Osteoblast (primary cell): ENCODE measurements around the gene RIMBP2. TPM values are rescaled to one million over a fixed set of nuclear protein-coding genes. Genes with fewer than 3 reads are reported as not detected.

Source experiments
- DNase-seq: peaks from one replicate; pipeline ENCODE4 v3.0.0; 2011; ENCODE audit warnings: low spot score, mixed read lengths; ENCODE audit not compliant: insufficient read length; ENCODE audit errors: missing footprints
- H2AFZ ChIP-seq: 2 replicates; pipeline ENCODE4 v1.6.0; 2011; ENCODE audit warnings: mild to moderate bottlenecking, low read length
- H3K27ac ChIP-seq: 2 replicates; pipeline ENCODE4 v1.5.1; 2011; ENCODE audit warnings: mild to moderate bottlenecking, low read depth, low read length, moderate library complexity
- H3K27me3 ChIP-seq: 2 replicates; pipeline ENCODE4 v1.6.0; 2012; ENCODE audit warnings: mild to moderate bottlenecking, control low read depth, inconsistent platforms, low read length, moderate library complexity; ENCODE audit not compliant: insufficient read depth
- H3K36me3 ChIP-seq: 2 replicates; pipeline ENCODE4 v1.5.1; 2011; ENCODE audit warnings: mild to moderate bottlenecking, low read length, control low read depth, moderate library complexity; ENCODE audit not compliant: insufficient read depth
- H3K4me1 ChIP-seq: 2 replicates; pipeline ENCODE4 v1.5.1; 2011; ENCODE audit warnings: mild to moderate bottlenecking, low read length, control low read depth, moderate library complexity; ENCODE audit not compliant: insufficient read depth
- H3K4me2 ChIP-seq: 2 replicates; pipeline ENCODE4 v1.6.0; 2011; ENCODE audit warnings: mild to moderate bottlenecking, low read length; ENCODE audit not compliant: insufficient read depth
- H3K4me3 ChIP-seq: fragments of 200-600 bp; sonication (generic); 3 replicates; pipeline ENCODE4 v1.5.1; 2012; ENCODE audit warnings: mild to moderate bottlenecking, low read length, inconsistent platforms; ENCODE audit not compliant: insufficient read depth
- H3K79me2 ChIP-seq: 2 replicates; pipeline ENCODE4 v1.6.0; 2012; ENCODE audit warnings: mild to moderate bottlenecking, low read length, control low read depth, inconsistent platforms; ENCODE audit not compliant: insufficient read depth
- H3K9me3 ChIP-seq: 2 replicates; pipeline ENCODE4 v1.5.1; 2011; ENCODE audit warnings: low read depth, low read length, control low read depth
- H4K20me1 ChIP-seq: 2 replicates; pipeline ENCODE4 v1.6.0; 2012; ENCODE audit warnings: mild to moderate bottlenecking, low read length, control low read depth; ENCODE audit not compliant: insufficient read depth
- CTCF ChIP-seq: IDR thresholded peaks from 2 replicates; pipeline ENCODE4 v1.5.1; 2011; ENCODE audit warnings: mild to moderate bottlenecking, low read depth, low read length, moderate library complexity; ENCODE audit errors: extremely low read depth
- total RNA-seq: library from RNA; depleted of rRNA; stranded (reverse); fragments of >200 nt; gene quantifications from 2 replicates; pipeline ENCODE4 v1.2.3, GENCODE V29; 2012

RIMBP2 gene
- total RNA-seq, 1 donor = not detected

- no peaks in the 10 kb centered on the region for H3K9me3 ChIP-seq
- H2AFZ ChIP-seq = no peak overlapping the region
- no peaks in the 10 kb centered on the region for H3K36me3 ChIP-seq
- no peak overlapping the region for H3K27ac ChIP-seq
- DNase-seq = no peak
- no peak overlapping the region for H3K4me2 ChIP-seq
- no peaks in the 10 kb centered on the region for H3K4me1 ChIP-seq
- no peaks in the 10 kb centered on the region for H4K20me1 ChIP-seq
- no peak for TF ChIP-seq CTCF
- H3K79me2 ChIP-seq = no peaks in the 10 kb centered on the region
- no peaks in the 10 kb centered on the region for H3K27me3 ChIP-seq
- H3K4me3 ChIP-seq = no peak overlapping the region
These were observed 257.8 kb downstream of the RIMBP2 start for GRCh38 chr12:130458341-130458740.

- H3K4me3 ChIP-seq = no peak overlapping the region
- H2AFZ ChIP-seq = no peak overlapping the region
- no peaks in the 10 kb centered on the region for H3K79me2 ChIP-seq
- H4K20me1 ChIP-seq = no peaks in the 10 kb centered on the region
- no peak overlapping the region for H3K27ac ChIP-seq
- no peak overlapping the region for H3K4me2 ChIP-seq
- DNase-seq = no peak
- no peaks in the 10 kb centered on the region for H3K9me3 ChIP-seq
- no peaks in the 10 kb centered on the region for H3K36me3 ChIP-seq
- H3K4me1 ChIP-seq = no peaks in the 10 kb centered on the region
- H3K27me3 ChIP-seq = no peaks in the 10 kb centered on the region
- no peak for TF ChIP-seq CTCF
These were observed 258.9 kb downstream of the RIMBP2 start for GRCh38 chr12:130457215-130457614.

- H3K4me2 ChIP-seq = no peak overlapping the region
- H3K36me3 ChIP-seq = no peaks in the 10 kb centered on the region
- no peaks in the 10 kb centered on the region for H4K20me1 ChIP-seq
- no peak overlapping the region for H3K4me3 ChIP-seq
- TF ChIP-seq CTCF = no peak
- H3K4me1 ChIP-seq = no peaks in the 10 kb centered on the region
- H3K27me3 ChIP-seq = no peaks in the 10 kb centered on the region
- no peak overlapping the region for H3K27ac ChIP-seq
- H3K79me2 ChIP-seq = no peaks in the 10 kb centered on the region
- DNase-seq = no peak
- H3K9me3 ChIP-seq = no peaks in the 10 kb centered on the region
- H2AFZ ChIP-seq = no peak overlapping the region
These were observed 259.5 kb downstream of the RIMBP2 start for GRCh38 chr12:130456375-130457199.

- Histone ChIP-seq H2AFZ (no peak overlapping the region), H3K9me3 (peaks cover 2% of the 10 kb centered on the region), H3K79me2 (no peaks in the 10 kb centered on the region), H3K4me3 (no peak overlapping the region), H4K20me1 (no peaks in the 10 kb centered on the region), H3K4me2 (no peak overlapping the region), H3K27ac (no peak overlapping the region), H3K4me1 (no peaks in the 10 kb centered on the region), H3K36me3 (no peaks in the 10 kb centered on the region), H3K27me3 (no peaks in the 10 kb centered on the region)
- DNase-seq = no peak
- no peak for TF ChIP-seq CTCF
These were observed 260.9 kb downstream of the RIMBP2 start for GRCh38 chr12:130455161-130455560.
